Duodenal mucosa (tissue), 2 donors: ENCODE measurements around the gene ZAP70.
"Not testable (repeated sequence)": the region's sequence is repeated elsewhere in the genome, so short reads cannot be mapped to it uniquely, and the experiment has no call there.

Experiments used
- H3K27ac ChIP-seq: one replicate; pipeline ENCODE4 v1.7.0; 2013; ENCODE audit warnings: low read depth, low read length
- H3K27me3 ChIP-seq, 2 donors: one replicate each; pipeline ENCODE4 v1.7.0; 2013; ENCODE audit warnings: low read length in 2 of 2, control low read depth in 1 of 2; ENCODE audit not compliant: insufficient read depth in 2 of 2, control insufficient read depth in 1 of 2
- H3K36me3 ChIP-seq, 2 donors: one replicate each; pipeline ENCODE4 v1.7.0; 2013; ENCODE audit warnings: low read length in 2 of 2, control low read depth in 1 of 2; ENCODE audit not compliant: insufficient read depth in 2 of 2, control insufficient read depth in 1 of 2
- H3K4me1 ChIP-seq, 2 donors: one replicate each; pipeline ENCODE4 v1.7.0; 2013; ENCODE audit warnings: low read length in 2 of 2, control low read depth in 1 of 2; ENCODE audit not compliant: insufficient read depth in 2 of 2, control insufficient read depth in 1 of 2
- H3K4me3 ChIP-seq, 2 donors: one replicate each; pipeline ENCODE4 v1.7.0; 2013; ENCODE audit warnings: low read length in 2 of 2, low read depth in 1 of 2
- H3K9ac ChIP-seq, 2 donors: one replicate each; pipeline ENCODE4 v1.7.0; 2013; ENCODE audit warnings: low read length in 2 of 2, low read depth in 1 of 2
- H3K9me3 ChIP-seq, 2 donors: one replicate each; pipeline ENCODE4 v1.7.0; 2013; ENCODE audit warnings: low read length in 2 of 2, control low read depth in 1 of 2; ENCODE audit not compliant: control insufficient read depth in 1 of 2

Gene ZAP70

GRCh38 chr2:97713296-97714083, at the start of gene ZAP70:
ZAP70 (plus strand) TSS chr2:97713576; CDS start chr2:97724037, 10,461 bp downstream.
- Histone ChIP-seq H3K27ac (no peak within 1 kb of the TSS), H3K4me1 (peaks cover 0 to under 1% of the 10 kb centered on the region in 2 donors), H3K4me3 (peak within 1 kb of the TSS; percentile 38 to 40), H3K36me3 (no peaks in the 10 kb centered on the region), H3K27me3 (no peaks in the 10 kb centered on the region), H3K9ac (peak within 1 kb of the TSS; percentile 38 to 51), H3K9me3 (no peaks in the 10 kb centered on the region)

- H3K9me3 ChIP-seq: no peaks in the 10 kb centered on the region
- H3K9ac ChIP-seq: peak overlapping the region; percentile 89 to 93
- H3K27me3 ChIP-seq: no peaks in the 10 kb centered on the region
- H3K4me1 ChIP-seq: peaks cover 23 to 30% of the 10 kb centered on the region in 2 donors
- peak overlapping the region; percentile 88 for H3K27ac ChIP-seq
- H3K4me3 ChIP-seq: peak overlapping the region; percentile 89 to 90
- H3K36me3 ChIP-seq: peaks cover 8 to 26% of the 10 kb centered on the region in 2 donors
These were observed 49.8 kb upstream of the ZAP70 start for GRCh38 chr2:97663626-97663961.

- Histone ChIP-seq H3K4me1 (peaks cover 23 to 30% of the 10 kb centered on the region in 2 donors), H3K27ac (peak within 1 kb of the TSS; percentile 96), H3K9ac (peak within 1 kb of the TSS; percentile 93 to 95), H3K27me3 (no peaks in the 10 kb centered on the region), H3K4me3 (peak within 1 kb of the TSS; percentile 89 to 90), H3K9me3 (no peaks in the 10 kb centered on the region), H3K36me3 (peaks cover 3 to 21% of the 10 kb centered on the region in 2 donors)
These were observed 49.3 kb upstream of the ZAP70 start, which contains the start of gene ACTR1B for GRCh38 chr2:97663962-97664635. ACTR1B (minus strand) TSS chr2:97664044; CDS start chr2:97663890, 154 bp downstream.

- Histone ChIP-seq H3K4me1 (peaks cover 23 to 30% of the 10 kb centered on the region in 2 donors), H3K27ac (peak overlapping the region; percentile 96), H3K27me3 (no peaks in the 10 kb centered on the region), H3K36me3 (peaks cover 0 to 16% of the 10 kb centered on the region in 2 donors), H3K9me3 (no peaks in the 10 kb centered on the region), H3K4me3 (peak overlapping the region; percentile 79 to 82), H3K9ac (peak overlapping the region; percentile 91 to 95)
These were observed 48.8 kb upstream of the ZAP70 start for GRCh38 chr2:97664636-97664970.

- Histone ChIP-seq H3K27me3 (no peaks in the 10 kb centered on the region), H3K9me3 (no peaks in the 10 kb centered on the region), H3K4me3 (no peak within 1 kb of the TSS), H3K36me3 (no peaks in the 10 kb centered on the region), H3K27ac (no peak within 1 kb of the TSS), H3K9ac (no peak within 1 kb of the TSS), H3K4me1 (peaks cover 3 to 18% of the 10 kb centered on the region in 2 donors)
These were observed 43.9 kb upstream of the ZAP70 start, which contains the start of gene C2orf92 for GRCh38 chr2:97669448-97669847. C2orf92 (plus strand) TSS chr2:97669713; CDS start chr2:97669789, 76 bp downstream.

- no peaks in the 10 kb centered on the region for H3K27me3 ChIP-seq
- no peak overlapping the region for H3K27ac ChIP-seq
- no peak overlapping the region for H3K4me3 ChIP-seq
- peaks cover 3 to 12% of the 10 kb centered on the region in 2 donors for H3K4me1 ChIP-seq
- H3K9ac ChIP-seq: no peak overlapping the region
- no peaks in the 10 kb centered on the region for H3K36me3 ChIP-seq
- no peaks in the 10 kb centered on the region for H3K9me3 ChIP-seq
These were observed 42.9 kb upstream of the ZAP70 start for GRCh38 chr2:97670471-97670870.

GRCh38 chr2:97671526-97671925, 41.9 kb upstream of the ZAP70 start:
- no peak overlapping the region for H3K9ac ChIP-seq
- no peak overlapping the region for H3K4me3 ChIP-seq
- peaks cover 3 to 12% of the 10 kb centered on the region in 2 donors for H3K4me1 ChIP-seq
- H3K27ac ChIP-seq: no peak overlapping the region
- H3K9me3 ChIP-seq: no peaks in the 10 kb centered on the region
- no peaks in the 10 kb centered on the region for H3K36me3 ChIP-seq
- no peaks in the 10 kb centered on the region for H3K27me3 ChIP-seq

- not testable (repeated sequence) for H3K4me1 ChIP-seq, H3K4me3 ChIP-seq, H3K27me3 ChIP-seq, H3K36me3 ChIP-seq, H3K9ac ChIP-seq, H3K9me3 ChIP-seq, H3K27ac ChIP-seq
These were observed 40.7 kb upstream of the ZAP70 start for GRCh38 chr2:97672606-97673140.

GRCh38 chr2:97673182-97673914, 40.0 kb upstream of the ZAP70 start:
- H3K4me3 ChIP-seq: no peak overlapping the region
- no peak overlapping the region for H3K27ac ChIP-seq
- H3K9ac ChIP-seq: no peak overlapping the region
- H3K9me3 ChIP-seq: no peaks in the 10 kb centered on the region
- no peaks in the 10 kb centered on the region for H3K27me3 ChIP-seq
- no peaks in the 10 kb centered on the region for H3K36me3 ChIP-seq
- H3K4me1 ChIP-seq: peaks cover 0 to 8% of the 10 kb centered on the region in 2 donors
